ENCODE results near the gene SSPN.

Gene SSPN

GRCh38 chr12:26187014-26187798, 8.2 kb upstream of the SSPN start:
- DNase-seq (ENCODE audit: low spot score): no peak

- DNase-seq (ENCODE audit: low spot score): no peak
These were observed 7.2 kb upstream of the SSPN start for GRCh38 chr12:26188127-26188526.

- no peak for DNase-seq (ENCODE audit: low spot score)
These were observed 6.7 kb upstream of the SSPN start for GRCh38 chr12:26188641-26189040.

- DNase-seq (ENCODE audit: low spot score): no peak
These were observed 3.2 kb upstream of the SSPN start for GRCh38 chr12:26192142-26192541.

- DNase-seq (ENCODE audit: low spot score): no peak
These were observed 1.8 kb upstream of the SSPN start for GRCh38 chr12:26193539-26193938.

GRCh38 chr12:26195641-26196420, 458 bp downstream of the SSPN start:
- DNase-seq (ENCODE audit: low spot score): peak; percentile 88

GRCh38 chr12:26196421-26196716, 996 bp downstream of the SSPN start:
- no peak for DNase-seq (ENCODE audit: low spot score)

GRCh38 chr12:26197832-26198231, 2.5 kb downstream of the SSPN start:
- DNase-seq (ENCODE audit: low spot score): no peak

- DNase-seq (ENCODE audit: low spot score): no peak
These were observed 3.4 kb downstream of the SSPN start for GRCh38 chr12:26198742-26199141.

- no peak for DNase-seq (ENCODE audit: low spot score)
These were observed 7.9 kb downstream of the SSPN start for GRCh38 chr12:26203167-26203780.

GRCh38 chr12:26204612-26205289, 9.4 kb downstream of the SSPN start:
- DNase-seq (ENCODE audit: low spot score): no peak

- DNase-seq (ENCODE audit: low spot score): no peak
These were observed 9.9 kb downstream of the SSPN start for GRCh38 chr12:26205298-26205697.

GRCh38 chr12:26205941-26206340, 10.6 kb downstream of the SSPN start:
- no peak for DNase-seq (ENCODE audit: low spot score)

- DNase-seq (ENCODE audit: low spot score): no peak
These were observed 16.0 kb downstream of the SSPN start for GRCh38 chr12:26211331-26211730.

- no peak for DNase-seq (ENCODE audit: low spot score)
These were observed 17.0 kb downstream of the SSPN start for GRCh38 chr12:26212396-26212795.

GRCh38 chr12:26212988-26213387, 17.6 kb downstream of the SSPN start:
- DNase-seq (ENCODE audit: low spot score): no peak

- DNase-seq (ENCODE audit: low spot score): no peak
These were observed 18.7 kb downstream of the SSPN start for GRCh38 chr12:26214121-26214520.

GRCh38 chr12:26219736-26220135, 24.4 kb downstream of the SSPN start:
- DNase-seq (ENCODE audit: low spot score): no peak

GRCh38 chr12:26224657-26225056, 29.3 kb downstream of the SSPN start:
- DNase-seq (ENCODE audit: low spot score): no peak

- no peak for DNase-seq (ENCODE audit: low spot score)
These were observed 30.7 kb downstream of the SSPN start for GRCh38 chr12:26226122-26226521.

- no peak for DNase-seq (ENCODE audit: low spot score)
These were observed 31.4 kb downstream of the SSPN start for GRCh38 chr12:26226629-26227360.

- no peak for DNase-seq (ENCODE audit: low spot score)
These were observed 32.0 kb downstream of the SSPN start for GRCh38 chr12:26227361-26227745.

All from left forelimb (tissue), 1 donor.